ENCODE data around the gene SLC9A9. TPM values are rescaled to one million over a fixed set of nuclear protein-coding genes. Genes with fewer than 3 reads are reported as not detected.

Gene SLC9A9
- total and polyA plus RNA-seq, 2 experiments from 2014 or later: 2.2 to 6.8 TPM

DNA sequence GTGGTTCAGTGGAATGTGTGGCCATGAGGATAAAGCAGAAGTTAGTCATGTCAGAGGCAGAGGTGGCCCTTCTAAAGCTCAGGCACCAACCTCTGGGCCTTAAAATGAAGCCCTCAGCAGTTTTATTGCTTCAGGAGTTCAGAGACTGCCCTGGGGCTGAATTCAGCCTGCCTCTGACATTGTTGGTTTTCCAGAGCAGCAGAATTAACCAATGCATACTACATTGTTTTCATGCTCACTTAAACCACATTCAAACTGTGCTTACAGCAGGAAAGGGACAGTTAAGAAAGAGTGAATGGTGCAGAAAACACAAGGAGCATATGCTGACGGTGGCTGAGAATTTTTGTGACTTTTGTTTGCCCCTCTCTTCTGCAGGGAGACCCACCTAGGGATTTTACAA, 408.5 kb downstream of the SLC9A9 start:
- Histone ChIP-seq H3K4me3 (no peak overlapping the region), H3K4me1 (ENCODE audit: insufficient read depth) (no peaks in the 10 kb centered on the region), H3K79me2 (no peaks in the 10 kb centered on the region), H3K36me3 (replicated peaks; ENCODE audit: insufficient read depth, low read depth) (no peaks in the 10 kb centered on the region), H3K9me2 (replicated peaks; ENCODE audit: insufficient read depth) (no peaks in the 10 kb centered on the region), H3K27ac (no peak overlapping the region), H3K9me3 (ENCODE audit: low read depth) (no peaks in the 10 kb centered on the region), H3K27me3 (no peaks in the 10 kb centered on the region), H2AFZ (no peak overlapping the region), H3K4me2 (no peak overlapping the region), H4K20me1 (ENCODE audit: insufficient read depth, poor library complexity, severe bottlenecking) (no peaks in the 10 kb centered on the region)
- TF ChIP-seq EZH2 (IDR thresholded peaks at IDR 0.05; ENCODE audit: borderline replicate concordance) (no peak), EZH2phosphoT487 (IDR thresholded peaks at IDR 0.05; ENCODE audit: low read depth, severe bottlenecking, unreplicated experiment) (no peak)
- TF ChIP-seq, protein P1, sequence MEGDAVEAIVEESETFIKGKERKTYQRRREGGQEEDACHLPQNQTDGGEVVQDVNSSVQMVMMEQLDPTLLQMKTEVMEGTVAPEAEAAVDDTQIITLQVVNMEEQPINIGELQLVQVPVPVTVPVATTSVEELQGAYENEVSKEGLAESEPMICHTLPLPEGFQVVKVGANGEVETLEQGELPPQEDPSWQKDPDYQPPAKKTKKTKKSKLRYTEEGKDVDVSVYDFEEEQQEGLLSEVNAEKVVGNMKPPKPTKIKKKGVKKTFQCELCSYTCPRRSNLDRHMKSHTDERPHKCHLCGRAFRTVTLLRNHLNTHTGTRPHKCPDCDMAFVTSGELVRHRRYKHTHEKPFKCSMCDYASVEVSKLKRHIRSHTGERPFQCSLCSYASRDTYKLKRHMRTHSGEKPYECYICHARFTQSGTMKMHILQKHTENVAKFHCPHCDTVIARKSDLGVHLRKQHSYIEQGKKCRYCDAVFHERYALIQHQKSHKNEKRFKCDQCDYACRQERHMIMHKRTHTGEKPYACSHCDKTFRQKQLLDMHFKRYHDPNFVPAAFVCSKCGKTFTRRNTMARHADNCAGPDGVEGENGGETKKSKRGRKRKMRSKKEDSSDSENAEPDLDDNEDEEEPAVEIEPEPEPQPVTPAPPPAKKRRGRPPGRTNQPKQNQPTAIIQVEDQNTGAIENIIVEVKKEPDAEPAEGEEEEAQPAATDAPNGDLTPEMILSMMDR (IDR thresholded peaks at IDR 0.05; ENCODE audit: poor library complexity): no peak
- DNase-seq (ENCODE audit: low spot score): no peak
- WGBS (ENCODE audit: low lambda C conversion rate, missing lambda C conversion rate): 52% methylated on average over 1 of the region's 1 CpG

- TF ChIP-seq EZH2 (IDR thresholded peaks at IDR 0.05; ENCODE audit: borderline replicate concordance) (no peak), EZH2phosphoT487 (IDR thresholded peaks at IDR 0.05; ENCODE audit: low read depth, severe bottlenecking, unreplicated experiment) (no peak)
- TF ChIP-seq, protein P1 (IDR thresholded peaks at IDR 0.05; ENCODE audit: poor library complexity): no peak
- H3K79me2 ChIP-seq: no peaks in the 10 kb centered on the region
These were observed 410.9 kb downstream of the SLC9A9 start for GRCh38 chr3:143437405-143437804.

DNA sequence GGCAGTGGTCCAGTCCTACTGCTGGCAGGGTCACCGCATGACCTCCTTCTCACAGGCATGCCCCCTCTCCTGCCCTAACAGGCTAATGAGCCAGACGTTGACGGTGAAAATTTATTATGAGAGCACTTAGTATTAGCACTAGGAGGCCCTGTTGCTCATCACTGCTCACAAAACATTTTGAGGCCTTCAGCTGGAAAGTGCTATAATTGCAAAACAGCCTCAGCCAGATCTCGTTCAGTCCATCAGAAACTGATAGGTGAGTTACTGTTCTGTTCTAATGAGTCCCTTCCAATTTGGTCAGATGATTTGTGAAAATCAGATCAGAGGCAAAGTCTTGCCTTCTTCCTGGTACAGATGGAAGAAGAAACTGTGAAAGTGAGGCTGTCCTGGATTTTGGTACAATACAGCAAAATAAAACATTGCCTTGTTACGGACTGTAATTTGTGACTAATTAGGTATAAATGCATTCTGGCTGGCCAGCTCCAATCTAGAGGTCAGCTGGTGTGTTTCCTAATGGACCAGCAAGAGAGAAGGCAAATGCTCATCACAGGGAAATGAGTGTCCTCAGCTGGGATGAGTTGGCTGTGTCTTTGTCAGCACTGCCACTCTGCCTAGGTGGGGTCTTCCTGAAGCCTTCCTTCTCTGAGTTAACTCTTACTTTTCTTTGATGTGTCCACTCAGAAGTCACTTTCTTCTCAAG, 411.9 kb downstream of the SLC9A9 start:
- TF ChIP-seq EZH2phosphoT487 (IDR thresholded peaks at IDR 0.05; ENCODE audit: low read depth, severe bottlenecking, unreplicated experiment) (no peak), EZH2 (IDR thresholded peaks at IDR 0.05; ENCODE audit: borderline replicate concordance) (no peak)
- TF ChIP-seq, protein P1 (IDR thresholded peaks at IDR 0.05; ENCODE audit: poor library complexity): no peak

More at GRCh38 chr3:143437405-143437804, 410.9 kb downstream of the SLC9A9 start:
- H2AFZ ChIP-seq: no peak overlapping the region
- 97% methylated on average over 10 of the region's 10 CpGs for WGBS (ENCODE audit: low lambda C conversion rate, missing lambda C conversion rate)
- no peaks in the 10 kb centered on the region for H3K9me2 ChIP-seq (replicated peaks; ENCODE audit: insufficient read depth)
- H4K20me1 ChIP-seq (ENCODE audit: insufficient read depth, poor library complexity, severe bottlenecking): no peaks in the 10 kb centered on the region
- peaks cover 2% of the 10 kb centered on the region for H3K4me1 ChIP-seq (ENCODE audit: insufficient read depth)
- H3K9me3 ChIP-seq (ENCODE audit: low read depth): no peaks in the 10 kb centered on the region
- no peak overlapping the region for H3K4me2 ChIP-seq
- DNase-seq (ENCODE audit: low spot score): no peak
- H3K27ac ChIP-seq: no peak overlapping the region
- no peaks in the 10 kb centered on the region for H3K27me3 ChIP-seq
- no peak overlapping the region for H3K4me3 ChIP-seq
- H3K36me3 ChIP-seq (replicated peaks; ENCODE audit: insufficient read depth, low read depth): no peaks in the 10 kb centered on the region

More for the DNA sequence above, 411.9 kb downstream of the SLC9A9 start:
- Histone ChIP-seq H3K4me1 (ENCODE audit: insufficient read depth) (peaks cover 4% of the 10 kb centered on the region), H3K4me3 (no peak overlapping the region), H3K9me3 (ENCODE audit: low read depth) (no peaks in the 10 kb centered on the region), H3K79me2 (no peaks in the 10 kb centered on the region), H3K27me3 (no peaks in the 10 kb centered on the region), H3K27ac (no peak overlapping the region), H3K4me2 (no peak overlapping the region), H3K36me3 (replicated peaks; ENCODE audit: insufficient read depth, low read depth) (no peaks in the 10 kb centered on the region), H2AFZ (no peak overlapping the region), H3K9me2 (replicated peaks; ENCODE audit: insufficient read depth) (no peaks in the 10 kb centered on the region), H4K20me1 (ENCODE audit: insufficient read depth, poor library complexity, severe bottlenecking) (no peaks in the 10 kb centered on the region)
- DNase-seq (ENCODE audit: low spot score): no peak
- 78% methylated on average over 5 of the region's 5 CpGs for WGBS (ENCODE audit: low lambda C conversion rate, missing lambda C conversion rate)
